Memory B cell (primary cell): ENCODE results near the gene CYP26A1.

Experiments used
- ATAC-seq: fragments of 150-1000 bp; cut with Tn5 transposase; 2 replicates; pipeline ENCODE4 v1.10.0; 2021; ENCODE audit warnings: low read depth, mild to moderate bottlenecking, moderate library complexity
- DNase-seq, 2 donors: peaks; one replicate each; pipeline ENCODE4 v3.0.0; 2022; ENCODE audit warnings: low spot score in 2 of 2
- H3K27ac Mint-ChIP-seq: one replicate; pipeline ENCODE4 v1.8.0; 2022; ENCODE audit warnings: mild to moderate bottlenecking, moderate library complexity, mixed read lengths
- H3K27me3 Mint-ChIP-seq: one replicate; pipeline ENCODE4 v1.8.0; 2022; ENCODE audit warnings: mixed read lengths
- H3K36me3 Mint-ChIP-seq: one replicate; pipeline ENCODE4 v1.8.0; 2022; ENCODE audit warnings: mild to moderate bottlenecking, mixed read lengths
- H3K4me1 Mint-ChIP-seq: one replicate; pipeline ENCODE4 v1.8.0; 2022; ENCODE audit warnings: mixed read lengths
- H3K4me3 Mint-ChIP-seq: one replicate; pipeline ENCODE4 v1.8.0; 2022; ENCODE audit warnings: mild to moderate bottlenecking, moderate library complexity, mixed read lengths
- H3K9me3 Mint-ChIP-seq: one replicate; pipeline ENCODE4 v1.8.0; 2022; ENCODE audit warnings: mixed read lengths

Gene CYP26A1

DNA sequence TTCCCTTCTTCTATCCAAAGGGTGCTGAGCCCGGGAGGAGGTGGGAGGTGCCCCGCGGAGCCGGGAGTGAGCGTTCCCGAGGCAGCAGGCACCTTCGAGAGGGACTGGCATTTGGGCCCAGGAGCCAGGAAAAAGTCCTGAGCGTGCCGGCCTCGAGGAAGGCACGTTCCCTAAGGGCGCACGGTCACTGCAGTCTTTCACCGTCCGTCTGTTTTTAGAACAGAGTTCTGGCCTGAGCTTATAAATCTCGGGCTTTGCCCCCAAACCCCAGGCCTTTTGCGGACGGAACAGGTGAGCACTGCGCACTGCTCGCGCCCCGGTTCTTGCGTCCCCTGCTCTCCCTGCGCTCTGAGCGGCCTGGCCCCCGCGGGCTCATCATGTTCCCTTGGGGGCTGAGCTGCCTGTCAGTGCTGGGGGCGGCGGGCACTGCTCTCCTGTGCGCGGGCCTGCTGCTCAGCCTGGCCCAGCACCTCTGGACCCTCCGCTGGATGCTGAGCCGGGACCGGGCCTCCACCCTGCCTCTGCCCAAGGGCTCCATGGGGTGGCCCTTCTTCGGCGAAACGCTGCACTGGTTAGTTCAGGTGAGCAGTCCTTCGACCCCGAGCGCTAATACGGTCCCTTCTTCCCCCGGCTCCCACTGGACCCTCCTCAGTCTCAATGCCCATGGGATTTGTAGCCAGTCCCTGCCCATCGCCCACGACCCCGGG, 12.7 kb upstream of the CYP26A1 start:
- Mint-ChIP-seq H3K36me3 (peaks cover 22% of the 10 kb centered on the region), H3K27me3 (peaks cover 17% of the 10 kb centered on the region), H3K9me3 (no peaks in the 10 kb centered on the region), H3K4me3 (peak overlapping the region; percentile 82), H3K4me1 (peaks cover 16% of the 10 kb centered on the region), H3K27ac (no peak overlapping the region)
- no peak for DNase-seq
- ATAC-seq = no peak

DNA sequence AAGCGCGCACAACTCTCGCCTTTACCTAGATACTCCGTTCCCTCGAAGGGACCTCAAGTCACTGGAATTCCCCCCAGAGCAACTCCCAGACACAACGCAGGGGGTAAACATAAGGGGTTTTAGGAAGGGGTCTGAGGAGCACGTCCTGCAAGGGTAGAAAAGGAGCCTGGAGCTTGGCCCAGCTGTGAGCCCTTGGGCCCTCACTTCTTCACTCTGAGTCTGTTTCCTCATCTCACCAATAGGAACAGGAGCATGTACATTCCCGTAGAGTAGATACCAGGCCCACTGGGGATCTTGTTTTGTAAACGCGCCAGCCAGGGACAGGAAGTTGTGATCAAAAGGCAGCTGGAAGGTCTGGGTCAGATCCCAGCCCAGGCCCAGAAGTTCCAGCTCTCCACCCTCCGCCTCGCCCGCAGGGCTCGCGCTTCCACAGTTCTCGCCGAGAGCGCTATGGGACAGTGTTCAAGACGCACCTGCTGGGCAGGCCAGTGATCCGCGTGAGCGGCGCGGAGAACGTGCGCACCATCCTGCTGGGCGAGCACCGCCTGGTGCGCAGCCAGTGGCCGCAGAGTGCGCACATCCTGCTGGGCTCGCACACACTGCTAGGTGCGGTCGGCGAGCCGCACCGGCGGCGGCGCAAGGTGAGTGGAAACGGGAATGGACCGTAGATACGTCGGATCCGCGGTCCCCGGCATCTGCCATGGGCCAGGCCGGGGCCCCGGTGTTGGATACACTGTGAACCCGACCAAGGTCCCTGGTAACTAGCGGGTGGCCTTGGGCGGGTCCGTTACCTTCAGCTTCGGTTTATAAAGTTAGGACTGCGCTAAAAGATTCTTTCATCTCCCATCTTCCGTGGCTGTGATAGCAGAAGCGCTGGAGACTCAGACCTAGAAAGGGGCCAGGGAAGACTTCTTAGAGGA, 11.8 kb upstream of the CYP26A1 start:
- H3K27me3 Mint-ChIP-seq = peaks cover 17% of the 10 kb centered on the region
- ATAC-seq (peak; percentile 67), DNase-seq (no peak)
- H3K9me3 Mint-ChIP-seq = no peaks in the 10 kb centered on the region
- peaks cover 22% of the 10 kb centered on the region for H3K36me3 Mint-ChIP-seq
- peak overlapping the region; percentile 82 for H3K4me3 Mint-ChIP-seq
- H3K4me1 Mint-ChIP-seq = peaks cover 16% of the 10 kb centered on the region
- H3K27ac Mint-ChIP-seq = no peak overlapping the region

DNA sequence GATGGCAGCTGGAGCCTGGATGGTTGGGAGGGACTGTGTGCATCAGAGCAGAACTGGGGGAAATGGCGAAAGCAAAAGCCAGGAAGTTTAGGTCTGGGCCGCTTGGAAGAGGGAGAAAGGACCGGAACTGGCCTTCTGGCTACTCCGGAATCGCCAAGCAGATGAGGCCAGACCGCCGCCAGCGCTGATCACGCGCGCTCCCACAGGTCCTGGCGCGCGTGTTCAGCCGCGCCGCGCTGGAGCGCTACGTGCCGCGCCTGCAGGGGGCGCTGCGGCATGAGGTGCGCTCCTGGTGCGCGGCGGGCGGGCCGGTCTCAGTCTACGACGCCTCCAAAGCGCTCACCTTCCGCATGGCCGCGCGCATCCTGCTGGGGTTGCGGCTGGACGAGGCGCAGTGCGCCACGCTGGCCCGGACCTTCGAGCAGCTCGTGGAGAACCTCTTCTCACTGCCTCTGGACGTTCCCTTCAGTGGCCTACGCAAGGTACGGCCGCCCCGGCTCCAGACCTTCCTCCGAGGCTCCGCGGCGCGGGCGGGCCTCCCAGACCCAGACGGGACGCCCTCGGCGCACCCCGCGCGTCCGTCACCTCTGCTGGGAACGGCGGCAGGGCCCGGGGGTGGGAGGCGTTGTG, 11.1 kb upstream of the CYP26A1 start:
- no peaks in the 10 kb centered on the region for H3K9me3 Mint-ChIP-seq
- peaks cover 16% of the 10 kb centered on the region for H3K4me1 Mint-ChIP-seq
- peak; percentile 75 for ATAC-seq
- peak overlapping the region; percentile 82 for H3K4me3 Mint-ChIP-seq
- H3K27me3 Mint-ChIP-seq = peaks cover 21% of the 10 kb centered on the region
- no peak for DNase-seq
- H3K27ac Mint-ChIP-seq = no peak overlapping the region
- peaks cover 17% of the 10 kb centered on the region for H3K36me3 Mint-ChIP-seq

DNA sequence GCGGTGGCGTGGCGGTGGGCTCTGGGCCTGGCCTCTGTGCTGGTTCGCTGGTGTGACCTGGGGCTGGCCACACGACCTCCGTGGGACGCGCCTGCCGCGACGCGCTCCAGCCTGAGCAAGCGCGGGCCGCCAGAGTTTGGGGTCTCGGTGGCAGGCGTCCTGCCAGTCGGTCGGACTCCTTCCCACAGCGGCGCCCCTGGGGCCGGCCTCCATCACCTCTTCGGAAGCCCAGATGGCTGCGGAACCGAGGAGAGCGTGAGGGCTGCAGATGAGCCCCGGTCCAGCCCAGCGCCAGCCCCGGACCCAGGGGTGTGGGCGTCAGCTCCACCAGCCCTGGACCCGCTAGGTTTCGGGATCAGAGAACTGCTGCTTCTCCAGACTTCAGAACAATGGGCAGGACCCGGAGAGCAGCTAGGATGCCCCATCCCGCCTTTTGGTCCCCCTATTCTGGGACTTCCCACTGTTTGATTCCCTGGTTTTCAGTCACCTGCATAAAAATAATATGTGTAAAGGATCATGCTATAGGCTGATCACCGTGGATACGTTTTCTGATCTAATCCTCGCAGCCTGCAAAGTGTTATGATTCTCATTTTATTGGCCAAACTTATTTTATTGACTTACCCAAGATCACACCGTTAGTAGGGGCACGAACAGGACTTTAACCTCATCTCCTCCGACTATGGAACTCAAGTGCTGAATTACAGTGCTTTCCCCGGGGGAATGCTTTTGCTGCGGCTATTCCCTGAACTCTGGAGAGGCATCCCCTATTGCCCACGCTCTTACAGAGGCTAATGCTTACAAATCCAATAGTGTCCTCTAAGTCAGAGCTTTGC, 10.3 kb upstream of the CYP26A1 start:
- Mint-ChIP-seq H3K4me3 (peak overlapping the region; percentile 11), H3K4me1 (peaks cover 16% of the 10 kb centered on the region), H3K9me3 (no peaks in the 10 kb centered on the region), H3K27ac (no peak overlapping the region), H3K27me3 (peaks cover 19% of the 10 kb centered on the region), H3K36me3 (peaks cover 13% of the 10 kb centered on the region)
- DNase-seq = no peak
- ATAC-seq = no peak

DNA sequence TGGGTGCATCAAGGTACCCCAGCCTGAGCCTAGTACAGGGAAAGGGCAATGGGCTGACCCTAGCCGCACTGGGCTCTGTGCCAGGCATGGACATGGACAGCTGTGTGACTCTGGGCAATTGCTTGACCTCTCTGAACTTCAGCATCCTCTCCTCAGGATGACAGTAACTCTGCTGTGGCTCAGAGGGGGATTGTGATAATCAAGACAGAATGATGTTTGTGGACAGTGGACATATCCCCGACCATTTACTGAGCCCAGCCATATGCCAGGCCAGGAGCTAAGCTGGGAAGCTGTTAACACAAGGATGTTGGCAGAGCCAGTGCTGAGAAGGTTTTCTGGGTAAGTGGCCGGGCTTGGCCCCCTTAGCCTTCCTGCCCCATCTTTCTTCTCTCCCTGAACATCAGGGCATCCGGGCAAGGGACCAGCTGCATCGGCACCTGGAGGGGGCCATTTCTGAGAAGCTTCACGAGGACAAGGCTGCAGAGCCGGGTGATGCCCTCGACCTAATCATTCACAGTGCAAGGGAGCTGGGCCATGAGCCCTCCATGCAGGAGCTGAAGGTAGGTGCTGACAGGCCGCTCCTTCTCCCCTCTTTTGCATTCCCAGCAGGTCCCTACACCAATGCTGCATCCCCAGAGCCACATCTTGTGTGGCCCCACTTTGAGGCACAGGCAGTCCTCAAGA, 9.6 kb upstream of the CYP26A1 start:
- H3K36me3 Mint-ChIP-seq = peaks cover 9% of the 10 kb centered on the region
- DNase-seq = no peak
- no peak overlapping the region for H3K27ac Mint-ChIP-seq
- ATAC-seq = no peak
- H3K9me3 Mint-ChIP-seq = no peaks in the 10 kb centered on the region
- H3K4me3 Mint-ChIP-seq = peak overlapping the region; percentile 11
- peaks cover 24% of the 10 kb centered on the region for H3K27me3 Mint-ChIP-seq
- H3K4me1 Mint-ChIP-seq = peaks cover 20% of the 10 kb centered on the region

DNA sequence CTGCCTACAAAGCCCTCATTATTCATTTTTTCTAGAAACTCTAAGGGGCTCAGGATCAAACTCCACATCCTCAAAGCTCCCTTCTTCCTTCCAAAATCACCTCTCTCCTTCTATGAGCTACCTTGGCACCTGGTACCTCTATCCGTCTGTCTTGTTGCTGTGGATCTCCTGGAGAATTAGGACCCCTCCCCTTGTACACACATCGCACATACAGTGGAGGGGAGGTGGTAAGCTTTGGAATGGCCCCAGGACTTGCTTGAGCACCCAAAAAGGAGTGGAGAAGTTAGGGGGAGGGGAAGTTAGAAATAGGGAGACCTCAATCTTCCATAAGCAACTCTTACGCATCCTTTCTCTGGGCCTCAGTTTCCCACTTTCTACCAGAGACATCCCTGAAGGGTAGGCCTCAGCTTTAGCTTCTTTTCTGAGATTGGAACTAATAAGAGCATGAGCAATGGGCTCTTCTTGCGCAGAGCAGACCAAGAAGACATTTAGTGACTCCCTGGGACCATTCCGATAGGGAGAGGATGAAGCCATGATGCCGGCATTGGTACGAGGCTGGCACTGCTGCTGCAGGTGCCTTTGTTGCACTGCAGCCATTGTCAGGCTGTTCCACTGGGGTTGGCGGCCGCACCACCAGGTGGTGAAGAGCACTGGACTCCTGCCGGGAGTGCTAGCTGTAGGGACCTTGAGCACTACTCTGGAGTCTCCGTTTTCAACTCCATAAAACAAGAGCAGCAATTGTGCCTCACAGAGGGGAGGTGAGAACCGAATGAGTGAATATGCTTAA, 8.6 kb upstream of the CYP26A1 start:
- H3K4me1 Mint-ChIP-seq = peaks cover 16% of the 10 kb centered on the region
- H3K36me3 Mint-ChIP-seq = peaks cover 4% of the 10 kb centered on the region
- H3K27me3 Mint-ChIP-seq = peaks cover 23% of the 10 kb centered on the region
- no peak overlapping the region for H3K27ac Mint-ChIP-seq
- no peaks in the 10 kb centered on the region for H3K9me3 Mint-ChIP-seq
- H3K4me3 Mint-ChIP-seq = no peak overlapping the region
- ATAC-seq (no peak), DNase-seq (no peak)

DNA sequence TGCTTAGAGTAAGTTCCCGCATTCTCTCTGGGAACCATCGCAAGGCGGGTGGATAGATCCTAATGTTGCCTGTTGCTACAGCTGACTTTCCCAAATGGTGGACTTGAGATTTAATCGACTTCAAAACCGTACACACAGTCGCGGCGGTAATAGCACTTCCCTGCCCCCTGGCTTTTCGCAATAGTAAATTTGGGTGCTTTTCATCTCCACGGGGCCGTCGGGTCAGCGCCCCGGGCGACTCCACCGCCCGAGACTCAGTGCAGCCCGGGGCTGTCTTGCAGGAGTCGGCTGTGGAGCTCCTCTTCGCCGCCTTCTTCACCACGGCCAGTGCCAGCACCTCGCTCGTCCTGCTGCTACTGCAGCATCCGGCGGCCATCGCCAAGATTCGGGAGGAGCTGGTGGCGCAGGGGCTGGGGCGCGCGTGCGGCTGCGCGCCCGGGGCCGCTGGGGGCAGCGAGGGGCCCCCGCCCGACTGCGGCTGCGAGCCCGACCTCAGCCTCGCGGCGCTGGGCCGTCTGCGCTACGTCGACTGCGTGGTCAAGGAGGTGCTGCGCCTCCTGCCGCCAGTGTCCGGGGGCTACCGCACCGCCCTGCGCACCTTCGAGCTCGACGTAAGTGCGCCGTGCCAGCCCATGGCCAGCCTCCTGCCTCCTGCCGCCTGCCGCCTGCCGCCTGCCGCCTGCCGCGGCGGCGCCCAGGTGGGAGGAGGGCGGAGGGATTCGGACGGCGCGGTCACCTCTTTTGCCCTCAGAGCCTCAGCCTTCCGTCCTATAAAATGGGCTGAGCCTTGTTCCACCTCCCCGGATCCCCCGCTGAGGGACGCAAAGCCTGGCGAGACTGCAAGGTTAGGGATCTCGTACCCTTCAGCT, 7.8 kb upstream of the CYP26A1 start:
- ATAC-seq (no peak), DNase-seq (no peak)
- Mint-ChIP-seq H3K36me3 (peaks cover 4% of the 10 kb centered on the region), H3K4me3 (no peak overlapping the region), H3K9me3 (no peaks in the 10 kb centered on the region), H3K27ac (no peak overlapping the region), H3K4me1 (peaks cover 16% of the 10 kb centered on the region), H3K27me3 (peaks cover 31% of the 10 kb centered on the region)

DNA sequence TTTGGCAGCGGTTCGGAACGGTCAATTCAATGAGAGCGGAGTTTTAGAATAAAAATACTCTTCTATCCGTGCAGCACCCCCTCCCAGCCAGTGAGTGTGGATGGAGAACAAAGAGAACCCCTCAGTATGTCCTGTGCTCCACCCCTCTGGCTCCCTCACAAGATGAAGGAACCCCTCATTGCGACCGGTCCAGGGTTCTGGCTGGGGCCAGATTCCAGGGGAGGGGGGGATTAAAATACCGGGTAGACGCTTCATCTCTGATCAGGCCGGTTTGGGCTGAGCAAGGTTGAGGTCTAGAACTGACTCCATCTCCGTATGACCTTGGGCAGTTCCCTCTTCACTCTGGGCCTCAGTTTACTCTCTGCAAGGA, 7.2 kb upstream of the CYP26A1 start:
- ATAC-seq (no peak), DNase-seq (no peak)
- peaks cover 4% of the 10 kb centered on the region for H3K36me3 Mint-ChIP-seq
- no peak overlapping the region for H3K4me3 Mint-ChIP-seq
- H3K9me3 Mint-ChIP-seq = no peaks in the 10 kb centered on the region
- H3K27me3 Mint-ChIP-seq = peaks cover 33% of the 10 kb centered on the region
- no peak overlapping the region for H3K27ac Mint-ChIP-seq
- peaks cover 17% of the 10 kb centered on the region for H3K4me1 Mint-ChIP-seq

DNA sequence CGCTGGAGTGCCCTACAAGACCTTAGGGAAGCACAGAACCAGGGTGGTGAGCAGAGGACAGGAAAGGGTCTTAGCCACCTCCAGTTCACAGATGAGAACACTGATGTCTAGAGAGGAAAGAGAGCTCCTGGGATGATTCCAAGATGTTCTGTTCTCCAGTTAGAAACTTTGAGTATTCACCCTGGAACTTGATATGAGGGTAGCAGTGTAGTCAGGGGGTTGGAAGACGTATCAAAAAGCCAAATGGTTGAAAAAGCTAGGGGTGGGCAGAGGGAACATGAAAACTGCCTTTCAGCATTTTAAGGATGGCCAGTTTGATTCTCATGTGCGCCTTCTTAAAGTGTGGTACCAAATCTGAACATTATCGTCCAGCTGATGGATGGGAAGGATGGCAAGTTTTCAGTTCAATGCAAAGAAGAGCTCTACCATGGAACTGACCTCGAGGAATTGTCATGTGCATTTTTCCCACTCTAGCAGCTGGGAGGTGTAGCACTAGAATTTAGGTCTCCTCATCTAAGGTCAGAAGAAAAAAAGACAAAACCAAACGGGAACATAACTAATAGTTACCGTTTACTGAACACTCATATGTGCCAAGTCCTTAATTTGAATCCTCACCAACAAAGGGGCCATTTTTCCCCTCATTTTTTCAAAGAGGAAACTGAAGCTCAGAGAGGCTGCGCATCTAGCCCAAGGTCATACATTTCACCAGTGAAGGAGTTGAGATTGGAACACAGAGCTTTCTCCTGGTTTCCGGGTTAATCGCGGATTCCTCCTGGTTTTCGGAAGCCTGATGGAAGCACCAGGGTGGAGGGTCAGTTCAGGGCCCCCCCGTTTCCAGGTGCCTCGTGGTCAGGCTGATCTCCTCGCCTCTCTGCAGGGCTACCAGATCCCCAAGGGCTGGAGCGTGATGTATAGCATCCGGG, 6.0 kb upstream of the CYP26A1 start:
- DNase-seq (no peak), ATAC-seq (no peak)
- no peaks in the 10 kb centered on the region for H3K9me3 Mint-ChIP-seq
- H3K27ac Mint-ChIP-seq = no peak overlapping the region
- peaks cover 12% of the 10 kb centered on the region for H3K4me1 Mint-ChIP-seq
- peaks cover 36% of the 10 kb centered on the region for H3K27me3 Mint-ChIP-seq
- H3K4me3 Mint-ChIP-seq = no peak overlapping the region
- H3K36me3 Mint-ChIP-seq = peaks cover 4% of the 10 kb centered on the region

DNA sequence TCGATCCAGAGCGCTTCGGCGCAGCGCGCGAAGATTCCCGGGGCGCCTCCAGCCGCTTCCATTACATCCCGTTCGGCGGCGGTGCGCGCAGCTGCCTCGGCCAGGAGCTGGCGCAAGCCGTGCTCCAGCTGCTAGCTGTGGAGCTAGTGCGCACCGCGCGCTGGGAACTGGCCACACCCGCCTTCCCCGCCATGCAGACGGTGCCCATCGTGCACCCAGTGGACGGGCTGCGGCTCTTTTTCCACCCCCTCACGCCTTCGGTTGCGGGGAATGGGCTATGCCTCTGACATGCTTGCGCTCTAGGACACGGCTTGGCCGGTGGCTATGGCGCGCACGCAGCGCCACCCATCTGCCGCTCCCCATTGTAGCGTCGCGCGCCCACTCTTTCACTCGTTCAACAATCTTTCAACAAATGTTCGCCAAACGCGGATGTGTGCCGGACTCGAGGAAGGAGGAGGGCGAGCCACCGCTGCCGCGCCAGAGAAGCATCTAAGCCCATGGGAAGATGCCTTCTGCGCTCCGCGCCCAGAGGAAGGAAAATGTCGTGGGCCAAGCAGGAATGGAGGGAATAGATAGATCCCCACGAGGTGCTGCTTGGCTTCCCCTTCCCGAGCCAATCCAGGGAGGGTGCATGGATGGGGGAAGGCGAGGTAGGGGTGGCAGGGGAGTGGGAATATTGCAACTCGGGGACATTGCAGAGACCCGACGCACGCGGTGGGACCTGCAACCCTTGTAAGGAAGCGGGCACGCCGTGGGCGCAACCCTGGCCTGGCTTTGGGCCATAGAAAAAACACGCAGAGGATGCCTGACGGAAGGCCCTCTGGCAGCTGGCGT, 5.1 kb upstream of the CYP26A1 start:
- Mint-ChIP-seq H3K4me1 (peaks cover 12% of the 10 kb centered on the region), H3K36me3 (peaks cover 4% of the 10 kb centered on the region), H3K27ac (no peak overlapping the region), H3K9me3 (no peaks in the 10 kb centered on the region), H3K27me3 (peaks cover 36% of the 10 kb centered on the region), H3K4me3 (no peak overlapping the region)
- DNase-seq = no peak
- no peak for ATAC-seq

DNA sequence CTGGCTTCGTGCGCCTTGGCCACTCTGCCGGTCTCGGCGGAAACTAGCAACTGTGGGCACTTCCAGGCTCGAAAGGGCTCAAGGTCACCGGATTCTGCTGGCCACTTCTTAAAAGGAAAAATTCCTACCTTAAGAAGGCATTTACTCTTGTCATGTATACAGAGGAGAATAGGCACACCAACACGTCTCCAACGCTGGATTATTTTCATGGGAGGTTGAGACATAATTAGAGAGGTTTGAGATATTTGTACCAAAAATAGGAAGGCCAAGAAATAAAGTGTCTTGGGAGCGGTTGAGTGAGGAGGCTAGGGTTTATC, 4.5 kb upstream of the CYP26A1 start:
- Mint-ChIP-seq H3K36me3 (peaks cover 4% of the 10 kb centered on the region), H3K4me3 (no peak overlapping the region), H3K4me1 (peaks cover 12% of the 10 kb centered on the region), H3K27ac (no peak overlapping the region), H3K27me3 (peaks cover 36% of the 10 kb centered on the region), H3K9me3 (no peaks in the 10 kb centered on the region)
- ATAC-seq (no peak), DNase-seq (no peak)
